ENCODE data around the gene CSF1R. TPM values are rescaled to one million over a fixed set of nuclear protein-coding genes. Genes with fewer than 3 reads are reported as not detected.

CSF1R gene
- 0.10 TPM in 1 of 2 replicates, not detected in the other for total RNA-seq

GRCh38 chr5:150085950-150086715, at the start of gene CSF1R:
TSS of gene CSF1R (minus strand) at chr5:150086554. CDS start at chr5:150086427, 127 bp downstream.
- DNase-seq (ENCODE audit: extremely low read depth, low read depth, low spot score), result no peak

- DNase-seq (ENCODE audit: extremely low read depth, low read depth, low spot score), result no peak
Measured at GRCh38 chr5:150135557-150136304, 49.4 kb upstream of the CSF1R start.

- DNase-seq (ENCODE audit: extremely low read depth, low read depth, low spot score), result no peak
Measured at GRCh38 chr5:150134198-150134588, 47.8 kb upstream of the CSF1R start.

GRCh38 chr5:150133581-150134197, 47.3 kb upstream of the CSF1R start:
- DNase-seq (ENCODE audit: extremely low read depth, low read depth, low spot score), result no peak

GRCh38 chr5:150132740-150133139, 46.4 kb upstream of the CSF1R start:
- DNase-seq (ENCODE audit: extremely low read depth, low read depth, low spot score), result no peak

- no peak for DNase-seq (ENCODE audit: extremely low read depth, low read depth, low spot score)
Measured at GRCh38 chr5:150131978-150132694, 45.8 kb upstream of the CSF1R start.

- no peak for DNase-seq (ENCODE audit: extremely low read depth, low read depth, low spot score)
Measured at GRCh38 chr5:150131461-150131860, 45.1 kb upstream of the CSF1R start.

- DNase-seq (ENCODE audit: extremely low read depth, low read depth, low spot score), result no peak
Measured at GRCh38 chr5:150130493-150130922, 44.2 kb upstream of the CSF1R start.

- no peak for DNase-seq (ENCODE audit: extremely low read depth, low read depth, low spot score)
Measured at GRCh38 chr5:150129813-150130492, 43.6 kb upstream of the CSF1R start.

- DNase-seq (ENCODE audit: extremely low read depth, low read depth, low spot score), result no peak
Measured at GRCh38 chr5:150129454-150129812, 43.1 kb upstream of the CSF1R start.

- no peak for DNase-seq (ENCODE audit: extremely low read depth, low read depth, low spot score)
Measured at GRCh38 chr5:150126921-150127265, 40.5 kb upstream of the CSF1R start.

- no peak for DNase-seq (ENCODE audit: extremely low read depth, low read depth, low spot score)
Measured at GRCh38 chr5:150126199-150126920, 40.0 kb upstream of the CSF1R start.

GRCh38 chr5:150125334-150125733, 39.0 kb upstream of the CSF1R start:
- DNase-seq (ENCODE audit: extremely low read depth, low read depth, low spot score), result no peak

- DNase-seq (ENCODE audit: extremely low read depth, low read depth, low spot score), result no peak
Measured at GRCh38 chr5:150124596-150124995, 38.2 kb upstream of the CSF1R start.

- no peak for DNase-seq (ENCODE audit: extremely low read depth, low read depth, low spot score)
Measured at GRCh38 chr5:150124111-150124557, 37.8 kb upstream of the CSF1R start.

- no peak for DNase-seq (ENCODE audit: extremely low read depth, low read depth, low spot score)
Measured at GRCh38 chr5:150123542-150123941, 37.2 kb upstream of the CSF1R start.

GRCh38 chr5:150122536-150123481, 36.5 kb upstream of the CSF1R start:
- DNase-seq (ENCODE audit: extremely low read depth, low read depth, low spot score), result no peak

GRCh38 chr5:150122158-150122510, 35.8 kb upstream of the CSF1R start:
- no peak for DNase-seq (ENCODE audit: extremely low read depth, low read depth, low spot score)
